Epithelial cell of proximal tubule (primary cell): ENCODE measurements around the gene DNAJC28. TPM values are rescaled to one million over a fixed set of nuclear protein-coding genes. Genes with fewer than 3 reads are reported as not detected.

Experiments
- DNase-seq: peaks from one replicate; pipeline ENCODE4 v3.0.0-alpha.2; 2011; ENCODE audit warnings: low read depth
- H3K4me3 ChIP-seq: 2 replicates; pipeline ENCODE4 v1.5.1; 2011; ENCODE audit warnings: low read depth, mild to moderate bottlenecking, low read length
- total RNA-seq: library from RNA; depleted of rRNA; stranded (reverse); fragments of >200 nt; gene quantifications from 2 replicates; pipeline ENCODE4 v1.2.3, GENCODE V29; 2015
- TF ChIP-seq, protein P1 (sequence below): conservative IDR thresholded peaks from 2 replicates; pipeline ENCODE4 v1.5.1; 2012; ENCODE audit warnings: low read depth, mild to moderate bottlenecking, low read length

The DNAJC28 gene
- total RNA-seq, 1 donor from 2014 or later = 0.92 TPM

GRCh38 chr21:33505833-33506232, 14.3 kb upstream of the DNAJC28 start:
- no peak for DNase-seq
- H3K4me3 ChIP-seq = no peak overlapping the region
- TF ChIP-seq, protein P1, sequence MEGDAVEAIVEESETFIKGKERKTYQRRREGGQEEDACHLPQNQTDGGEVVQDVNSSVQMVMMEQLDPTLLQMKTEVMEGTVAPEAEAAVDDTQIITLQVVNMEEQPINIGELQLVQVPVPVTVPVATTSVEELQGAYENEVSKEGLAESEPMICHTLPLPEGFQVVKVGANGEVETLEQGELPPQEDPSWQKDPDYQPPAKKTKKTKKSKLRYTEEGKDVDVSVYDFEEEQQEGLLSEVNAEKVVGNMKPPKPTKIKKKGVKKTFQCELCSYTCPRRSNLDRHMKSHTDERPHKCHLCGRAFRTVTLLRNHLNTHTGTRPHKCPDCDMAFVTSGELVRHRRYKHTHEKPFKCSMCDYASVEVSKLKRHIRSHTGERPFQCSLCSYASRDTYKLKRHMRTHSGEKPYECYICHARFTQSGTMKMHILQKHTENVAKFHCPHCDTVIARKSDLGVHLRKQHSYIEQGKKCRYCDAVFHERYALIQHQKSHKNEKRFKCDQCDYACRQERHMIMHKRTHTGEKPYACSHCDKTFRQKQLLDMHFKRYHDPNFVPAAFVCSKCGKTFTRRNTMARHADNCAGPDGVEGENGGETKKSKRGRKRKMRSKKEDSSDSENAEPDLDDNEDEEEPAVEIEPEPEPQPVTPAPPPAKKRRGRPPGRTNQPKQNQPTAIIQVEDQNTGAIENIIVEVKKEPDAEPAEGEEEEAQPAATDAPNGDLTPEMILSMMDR = no peak

DNA sequence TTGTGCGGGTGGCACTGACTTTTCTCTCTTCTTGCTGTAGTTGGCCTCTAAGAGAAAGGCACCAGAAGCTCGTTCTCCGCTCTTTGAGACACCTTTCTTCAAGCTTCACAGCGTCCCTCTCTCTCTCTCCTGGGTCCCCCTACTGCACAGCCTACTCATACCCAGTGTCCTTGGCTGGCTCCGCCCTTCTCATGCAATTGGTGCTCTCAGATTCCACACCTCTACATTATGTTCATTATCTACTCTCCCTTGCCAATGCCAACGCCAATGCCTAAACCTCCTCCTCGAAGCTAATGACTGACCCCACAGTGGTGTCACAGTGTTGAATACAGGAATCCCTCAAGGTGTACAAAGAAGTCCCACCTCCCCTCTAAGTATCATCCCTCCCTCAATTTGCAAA, 4.8 kb upstream of the DNAJC28 start:
- TF ChIP-seq, protein P1 = no peak
- H3K4me3 ChIP-seq = no peak overlapping the region
- DNase-seq = no peak

DNA sequence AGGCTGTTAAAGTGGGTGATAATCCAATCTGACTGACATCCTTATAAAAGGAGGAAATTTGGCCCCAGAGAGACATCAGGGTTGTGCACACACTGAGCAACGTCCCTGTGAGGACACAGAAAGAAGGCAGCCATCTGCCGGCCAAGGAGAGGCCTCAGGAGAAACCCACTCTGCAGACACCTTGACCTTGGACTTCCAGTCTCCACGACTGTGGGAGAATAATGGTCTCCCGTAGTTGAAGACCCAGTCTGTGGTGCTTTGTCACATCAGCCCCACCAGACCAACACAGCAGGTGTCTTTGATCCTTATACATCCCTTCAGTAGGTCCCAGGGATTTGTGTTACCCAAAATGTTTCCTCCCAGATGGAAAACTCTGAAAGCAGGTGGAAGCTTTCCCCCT, 4.2 kb upstream of the DNAJC28 start:
- TF ChIP-seq, protein P1 = no peak
- no peak overlapping the region for H3K4me3 ChIP-seq
- DNase-seq = no peak

DNA sequence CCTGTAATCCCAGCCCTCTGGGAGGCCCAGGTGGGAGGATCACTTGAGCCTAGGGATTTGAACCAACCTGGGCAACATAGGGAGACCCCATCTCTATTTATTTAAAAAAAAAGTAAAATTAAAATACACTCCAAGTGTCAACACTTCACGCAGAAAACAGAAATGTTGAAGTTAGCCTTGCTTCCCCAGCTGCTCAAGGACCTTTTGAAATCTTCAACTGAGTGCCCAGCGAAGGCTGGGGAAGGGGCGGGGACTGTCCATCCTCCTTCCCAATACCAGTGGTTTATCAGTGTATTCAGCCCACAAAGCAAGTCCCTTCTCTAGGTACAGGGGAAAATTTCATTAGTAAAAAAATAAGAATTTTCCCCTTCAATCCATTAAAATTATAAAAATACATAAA, 2.2 kb upstream of the DNAJC28 start:
- H3K4me3 ChIP-seq = no peak overlapping the region
- TF ChIP-seq, protein P1 = no peak
- no peak for DNase-seq

DNA sequence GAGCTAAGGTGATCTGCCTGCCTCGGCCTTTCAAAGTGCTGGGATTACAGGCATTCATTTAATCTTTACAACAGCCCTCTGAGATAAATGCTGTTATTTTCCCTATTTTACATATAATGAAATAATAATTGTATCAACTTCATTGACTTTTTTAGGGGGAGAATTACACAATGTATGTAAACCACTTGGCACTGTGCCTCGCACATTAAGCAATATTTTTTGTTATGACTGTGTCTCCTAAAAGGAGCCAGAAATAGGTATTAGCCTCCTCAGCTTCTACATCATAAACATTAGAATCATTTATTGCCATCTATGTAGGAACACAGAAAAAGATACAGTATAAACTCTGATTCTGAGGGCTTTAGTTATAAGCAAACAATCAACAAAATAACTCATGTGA, 1.1 kb upstream of the DNAJC28 start:
- no peak overlapping the region for H3K4me3 ChIP-seq
- TF ChIP-seq, protein P1 = no peak
- DNase-seq = no peak

GRCh38 chr21:33490991-33491372, 534 bp downstream of the DNAJC28 start:
- TF ChIP-seq, protein P1 = no peak
- DNase-seq = no peak
- peak overlapping the region; percentile 97 for H3K4me3 ChIP-seq

GRCh38 chr21:33488936-33489335, 2.6 kb downstream of the DNAJC28 start:
- H3K4me3 ChIP-seq = no peak overlapping the region
- no peak for DNase-seq
- TF ChIP-seq, protein P1 = no peak
